Neutrophil (primary cell): Measurements from ENCODE around the gene GDPD5.

Experiments used
- H3K27ac ChIP-seq: fragments of 200-600 bp; sonication (generic); 2 replicates; pipeline ENCODE4 v1.5.1; 2016; ENCODE audit warnings: mild to moderate bottlenecking, moderate library complexity
- H3K27me3 ChIP-seq: fragments of 200-600 bp; sonication (generic); 2 replicates; pipeline ENCODE4 v1.6.0; 2016; ENCODE audit warnings: mild to moderate bottlenecking
- H3K36me3 ChIP-seq: fragments of 200-600 bp; sonication (generic); 2 replicates; pipeline ENCODE4 v1.5.1; 2017
- H3K4me1 ChIP-seq, 2 experiments: fragments of 200-600 bp in 1 of 2; sonication (generic) in 1 of 2; 1 replicate in 1 of 2; 2 replicates in 1 of 2; pipeline versions ENCODE4 v1.5.1 to v1.6.1; 2013 to 2016; ENCODE audit warnings: low read depth in 1 of 2, low read length in 1 of 2, mild to moderate bottlenecking in 1 of 2, moderate library complexity in 1 of 2; ENCODE audit not compliant: control insufficient read depth in 1 of 2, insufficient read depth in 1 of 2
- H3K4me3 ChIP-seq, 2 experiments: fragments of 200-600 bp in 1 of 2; sonication (generic) in 1 of 2; 1 replicate in 1 of 2; 2 replicates in 1 of 2; pipeline ENCODE4 v1.5.1; 2013 to 2016; ENCODE audit warnings: low read depth in 1 of 2, low read length in 1 of 2, mild to moderate bottlenecking in 1 of 2, moderate library complexity in 1 of 2
- H3K9me3 ChIP-seq: fragments of 200-600 bp; sonication (generic); 2 replicates; pipeline ENCODE4 v1.5.1; 2016
- CTCF ChIP-seq: fragments of 200-600 bp; sonication (generic); IDR thresholded peaks from 2 replicates; pipeline ENCODE4 v1.5.1; 2016; ENCODE audit warnings: antibody characterized with exemption

GDPD5 gene

GRCh38 chr11:75470476-75471080 lies 55.2 kb downstream of the GDPD5 start:
- H3K27me3 ChIP-seq, result no peaks in the 10 kb centered on the region
- H3K36me3 ChIP-seq, result no peaks in the 10 kb centered on the region
- H3K4me3 ChIP-seq, result no peak overlapping the region
- H3K27ac ChIP-seq, result no peak overlapping the region
- H3K9me3 ChIP-seq, result no peaks in the 10 kb centered on the region
- TF ChIP-seq CTCF, result no peak
- peaks cover 0 to 5% of the 10 kb centered on the region in 2 experiments for H3K4me1 ChIP-seq

- H3K4me3 ChIP-seq, result no peak overlapping the region
- H3K4me1 ChIP-seq, result no peaks in the 10 kb centered on the region
- H3K36me3 ChIP-seq, result no peaks in the 10 kb centered on the region
- H3K27ac ChIP-seq, result no peak overlapping the region
- no peak for TF ChIP-seq CTCF
- no peaks in the 10 kb centered on the region for H3K27me3 ChIP-seq
- no peaks in the 10 kb centered on the region for H3K9me3 ChIP-seq
Observed at GRCh38 chr11:75469785-75470405, 55.8 kb downstream of the GDPD5 start.

DNA sequence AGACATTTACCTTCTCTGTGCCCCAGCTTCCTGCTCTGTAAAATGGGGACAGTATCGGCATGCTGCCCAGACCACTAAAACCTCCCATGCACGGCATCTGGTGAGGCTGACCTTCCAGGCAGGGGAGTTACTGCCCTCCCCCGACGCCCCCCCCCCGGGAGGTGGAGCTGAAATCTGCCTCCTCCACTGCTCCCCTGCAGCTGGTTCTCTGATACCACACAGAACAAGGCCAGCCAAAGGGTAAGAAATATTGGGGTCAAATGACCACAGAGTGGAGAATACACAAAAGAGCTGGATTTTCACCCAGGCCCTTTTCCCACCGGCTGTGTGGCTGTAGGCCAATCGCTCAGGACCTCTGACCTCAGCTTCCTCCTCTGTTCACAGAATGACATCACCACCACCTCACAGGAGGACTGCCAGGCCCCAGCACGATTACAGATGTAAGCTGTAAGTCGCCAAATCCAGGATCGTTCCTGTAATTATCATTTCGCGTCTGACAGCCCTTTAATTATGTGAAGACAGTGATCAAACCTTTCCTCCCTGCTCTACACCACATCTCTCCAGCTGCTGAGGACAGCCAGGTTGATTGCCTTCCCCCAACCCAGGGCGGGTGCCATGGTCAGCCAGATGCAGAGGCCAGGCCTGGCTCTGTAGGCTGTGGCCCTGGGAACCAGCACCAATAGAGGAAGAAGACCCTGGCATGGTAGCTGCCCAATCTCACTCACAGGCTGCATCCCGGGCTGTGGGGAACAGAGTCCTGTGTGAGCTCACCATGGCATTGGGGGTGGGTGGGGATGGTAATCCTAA lies 57.0 kb downstream of the GDPD5 start:
- Histone ChIP-seq H3K4me3 (no peak overlapping the region), H3K27me3 (no peaks in the 10 kb centered on the region), H3K4me1 (no peaks in the 10 kb centered on the region), H3K9me3 (no peaks in the 10 kb centered on the region), H3K27ac (no peak overlapping the region), H3K36me3 (no peaks in the 10 kb centered on the region)
- TF ChIP-seq CTCF, result no peak

GRCh38 chr11:75467881-75468280 lies 57.9 kb downstream of the GDPD5 start:
- no peaks in the 10 kb centered on the region for H3K4me1 ChIP-seq
- no peak overlapping the region for H3K4me3 ChIP-seq
- H3K36me3 ChIP-seq, result no peaks in the 10 kb centered on the region
- H3K27ac ChIP-seq, result no peak overlapping the region
- TF ChIP-seq CTCF, result no peak
- H3K9me3 ChIP-seq, result no peaks in the 10 kb centered on the region
- no peaks in the 10 kb centered on the region for H3K27me3 ChIP-seq

GRCh38 chr11:75467311-75467710 lies 58.4 kb downstream of the GDPD5 start:
- no peaks in the 10 kb centered on the region for H3K9me3 ChIP-seq
- H3K27ac ChIP-seq, result no peak overlapping the region
- no peaks in the 10 kb centered on the region for H3K27me3 ChIP-seq
- H3K36me3 ChIP-seq, result no peaks in the 10 kb centered on the region
- H3K4me3 ChIP-seq, result no peak overlapping the region
- no peaks in the 10 kb centered on the region for H3K4me1 ChIP-seq
- no peak for TF ChIP-seq CTCF
